T-helper 1 cell treated with Interleukin-12 subunit alpha and Interleukin-12 subunit beta and Interleukin-4 antibody, amounts not matched to agents 30 μg/mL and 1 μg/mL, for 36 hours (primary cell): Measurements from ENCODE around the gene FBN3.

ENCODE experiments used
- H3K27ac Mint-ChIP-seq: one replicate; pipeline ENCODE4 v1.8.0; 2021; ENCODE audit warnings: mild to moderate bottlenecking, mixed read lengths
- H3K27me3 Mint-ChIP-seq: one replicate; pipeline ENCODE4 v1.8.0; 2021; ENCODE audit warnings: low read depth, mixed read lengths
- H3K36me3 Mint-ChIP-seq: one replicate; pipeline ENCODE4 v1.8.0; 2021; ENCODE audit warnings: low read depth, mixed read lengths
- H3K4me1 Mint-ChIP-seq: one replicate; pipeline ENCODE4 v1.8.0; 2021; ENCODE audit warnings: low read depth, mixed read lengths
- H3K4me3 Mint-ChIP-seq: one replicate; pipeline ENCODE4 v1.8.0; 2021; ENCODE audit warnings: mild to moderate bottlenecking, moderate library complexity, mixed read lengths
- H3K9me3 Mint-ChIP-seq: one replicate; pipeline ENCODE4 v1.8.0; 2021; ENCODE audit warnings: mixed read lengths

FBN3 gene

GRCh38 chr19:8081569-8082550 is 67.5 kb downstream of the FBN3 start:
- Mint-ChIP-seq H3K9me3 (no peaks in the 10 kb centered on the region), H3K27ac (no peak overlapping the region), H3K4me3 (no peak overlapping the region), H3K4me1 (peaks cover 2% of the 10 kb centered on the region), H3K27me3 (peaks cover 3% of the 10 kb centered on the region), H3K36me3 (no peaks in the 10 kb centered on the region)

GRCh38 chr19:8080832-8081231 is 68.6 kb downstream of the FBN3 start:
- H3K27me3 Mint-ChIP-seq: peaks cover 3% of the 10 kb centered on the region
- peaks cover 2% of the 10 kb centered on the region for H3K4me1 Mint-ChIP-seq
- H3K9me3 Mint-ChIP-seq: no peaks in the 10 kb centered on the region
- no peak overlapping the region for H3K27ac Mint-ChIP-seq
- no peaks in the 10 kb centered on the region for H3K36me3 Mint-ChIP-seq
- H3K4me3 Mint-ChIP-seq: no peak overlapping the region

- no peaks in the 10 kb centered on the region for H3K9me3 Mint-ChIP-seq
- peaks cover 2% of the 10 kb centered on the region for H3K4me1 Mint-ChIP-seq
- no peaks in the 10 kb centered on the region for H3K36me3 Mint-ChIP-seq
- peaks cover 3% of the 10 kb centered on the region for H3K27me3 Mint-ChIP-seq
- no peak overlapping the region for H3K27ac Mint-ChIP-seq
- no peak overlapping the region for H3K4me3 Mint-ChIP-seq
These were observed 69.4 kb downstream of the FBN3 start for GRCh38 chr19:8079988-8080387.

DNA sequence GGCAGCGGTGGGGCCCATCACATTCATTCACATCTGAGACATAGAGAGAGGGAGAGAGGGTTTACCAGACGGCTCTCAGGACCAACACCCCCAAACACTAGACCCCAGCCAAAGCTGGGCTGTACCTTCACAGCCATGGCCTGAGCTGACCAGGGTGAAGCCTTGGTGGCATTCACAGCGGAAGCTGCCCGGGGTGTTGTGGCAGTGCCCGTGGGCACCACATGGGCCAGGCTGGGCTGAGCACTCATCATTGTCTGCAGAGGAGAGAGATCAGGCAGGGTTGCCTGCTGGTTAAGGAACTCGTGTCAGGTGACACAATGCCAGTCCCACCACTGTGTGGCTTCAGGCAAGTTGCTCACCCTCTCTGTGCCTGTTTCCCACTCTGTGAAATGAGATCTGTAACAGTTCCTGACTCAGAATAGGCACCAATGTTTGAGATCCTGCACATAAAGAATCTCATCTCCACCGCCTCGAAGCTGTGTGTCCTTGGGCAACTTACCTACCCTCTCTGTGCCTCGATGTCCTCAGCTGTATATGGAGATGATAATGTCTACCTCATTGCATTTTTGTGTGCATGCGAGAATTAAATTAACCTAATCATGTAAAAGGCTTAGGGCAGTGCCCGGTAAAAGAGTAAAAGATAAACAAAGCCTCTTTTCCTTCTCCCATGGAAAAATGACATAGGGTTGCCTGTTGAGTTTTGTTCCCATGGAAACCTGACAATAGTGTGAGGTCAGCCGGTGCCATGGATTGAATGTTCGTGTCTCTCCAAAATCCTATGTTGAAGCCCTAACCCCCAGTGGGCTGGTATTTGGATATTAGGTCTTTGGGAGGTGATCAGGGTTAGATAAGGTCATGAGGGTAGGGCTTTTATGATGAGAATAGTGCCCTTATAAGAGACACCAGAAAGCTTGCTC is 74.0 kb downstream of the FBN3 start:
- Mint-ChIP-seq H3K4me1 (no peaks in the 10 kb centered on the region), H3K9me3 (peaks cover 10% of the 10 kb centered on the region), H3K4me3 (no peak overlapping the region), H3K27me3 (peaks cover 3% of the 10 kb centered on the region), H3K27ac (no peak overlapping the region), H3K36me3 (no peaks in the 10 kb centered on the region)

DNA sequence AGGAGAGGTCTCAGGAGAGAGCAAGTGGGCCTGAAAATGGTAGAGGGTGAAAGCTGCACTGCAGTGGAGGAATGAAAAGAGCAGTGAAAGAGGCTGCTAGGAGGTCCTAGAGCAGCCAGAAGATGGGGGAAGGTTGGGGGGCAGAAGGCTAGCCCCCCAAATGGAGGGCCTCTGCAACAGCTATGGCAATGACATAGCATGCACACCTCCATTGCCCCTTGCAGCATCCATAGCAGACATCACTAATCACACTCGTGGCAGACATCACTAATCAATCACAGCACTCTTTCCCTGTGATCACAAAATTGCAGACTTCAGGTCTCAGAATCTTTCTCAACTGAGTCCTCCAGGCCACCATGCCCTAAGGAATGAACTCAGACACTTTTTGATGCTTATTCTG is 74.9 kb downstream of the FBN3 start:
- peaks cover 19% of the 10 kb centered on the region for H3K9me3 Mint-ChIP-seq
- no peak overlapping the region for H3K4me3 Mint-ChIP-seq
- H3K36me3 Mint-ChIP-seq: no peaks in the 10 kb centered on the region
- H3K27me3 Mint-ChIP-seq: peaks cover 2% of the 10 kb centered on the region
- no peak overlapping the region for H3K27ac Mint-ChIP-seq
- H3K4me1 Mint-ChIP-seq: no peaks in the 10 kb centered on the region

- H3K27me3 Mint-ChIP-seq: no peaks in the 10 kb centered on the region
- H3K27ac Mint-ChIP-seq: no peak overlapping the region
- no peaks in the 10 kb centered on the region for H3K36me3 Mint-ChIP-seq
- peaks cover 27% of the 10 kb centered on the region for H3K9me3 Mint-ChIP-seq
- H3K4me3 Mint-ChIP-seq: no peak overlapping the region
- H3K4me1 Mint-ChIP-seq: no peaks in the 10 kb centered on the region
These were observed 77.5 kb downstream of the FBN3 start for GRCh38 chr19:8071912-8072311.

DNA sequence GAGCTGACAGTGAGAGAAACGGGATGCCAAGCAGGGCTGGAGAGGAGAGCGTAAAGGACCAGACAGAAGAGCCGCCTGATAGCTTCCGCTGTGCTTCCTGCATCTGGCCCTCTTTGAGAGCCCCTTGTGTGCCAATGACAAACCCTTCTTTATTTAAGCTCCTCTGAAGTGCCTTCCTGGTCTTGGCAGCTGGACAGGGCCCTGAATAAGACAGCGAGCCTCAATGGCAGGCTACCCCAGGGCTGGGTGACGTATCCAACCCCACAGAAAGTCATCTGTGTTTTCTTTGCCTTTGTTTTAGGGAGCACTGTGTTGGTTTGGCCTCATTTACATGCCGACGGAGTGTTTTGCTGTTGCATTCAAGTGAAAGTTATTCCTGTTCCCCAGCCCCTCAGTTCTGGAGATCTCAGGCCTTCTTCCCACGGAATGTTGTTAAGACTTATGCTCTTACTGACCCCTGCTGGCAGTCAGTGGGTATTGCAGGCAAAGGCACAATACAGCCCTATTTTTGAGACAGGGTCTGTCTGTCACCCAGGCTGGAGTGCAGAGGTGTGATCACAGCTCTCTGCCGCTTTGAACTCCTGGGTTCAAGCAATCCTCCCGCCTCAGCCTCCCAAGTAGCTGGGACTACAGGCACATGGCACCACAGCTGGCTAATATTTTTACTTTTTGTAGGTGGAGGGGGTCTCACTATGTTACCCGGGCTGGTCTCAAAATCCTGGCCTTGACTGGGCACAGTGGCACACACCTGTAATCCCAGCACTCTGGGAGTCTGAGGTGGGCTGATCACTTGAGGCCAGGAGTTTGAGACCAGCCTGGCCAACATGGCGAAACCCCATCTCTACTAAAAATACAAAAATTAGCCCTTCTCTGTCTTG is 80.1 kb downstream of the FBN3 start:
- Mint-ChIP-seq H3K27me3 (no peaks in the 10 kb centered on the region), H3K36me3 (no peaks in the 10 kb centered on the region), H3K4me3 (no peak overlapping the region), H3K4me1 (no peaks in the 10 kb centered on the region), H3K27ac (no peak overlapping the region), H3K9me3 (peaks cover 24% of the 10 kb centered on the region)

DNA sequence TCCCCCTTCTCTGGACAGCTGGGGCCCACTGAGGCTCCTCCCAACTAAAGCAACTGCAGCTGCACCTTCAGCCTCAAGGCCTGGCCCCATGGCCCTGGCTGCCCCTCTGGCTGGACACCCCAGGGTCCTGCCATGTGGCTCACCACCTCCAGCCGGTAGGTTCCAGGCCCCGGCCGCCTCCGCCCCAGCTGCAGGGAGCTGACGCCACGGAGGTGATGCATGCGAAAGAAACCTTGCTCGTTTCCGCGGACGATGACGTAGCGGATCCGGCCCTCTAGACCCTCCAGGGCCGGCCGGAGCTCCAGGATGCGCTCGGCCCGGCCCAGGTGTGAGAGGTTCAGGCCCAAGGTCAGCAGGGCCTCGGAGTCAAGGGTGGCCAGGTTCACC is 83.5 kb downstream of the FBN3 start:
- Mint-ChIP-seq H3K27ac (no peak overlapping the region), H3K27me3 (no peaks in the 10 kb centered on the region), H3K4me3 (no peak overlapping the region), H3K36me3 (no peaks in the 10 kb centered on the region), H3K9me3 (peaks cover 19% of the 10 kb centered on the region), H3K4me1 (no peaks in the 10 kb centered on the region)

GRCh38 chr19:8064911-8065874 is 84.2 kb downstream of the FBN3 start:
- Mint-ChIP-seq H3K9me3 (peaks cover 14% of the 10 kb centered on the region), H3K27me3 (no peaks in the 10 kb centered on the region), H3K4me3 (no peak overlapping the region), H3K4me1 (no peaks in the 10 kb centered on the region), H3K36me3 (no peaks in the 10 kb centered on the region), H3K27ac (no peak overlapping the region)

GRCh38 chr19:8057545-8058270 is 91.7 kb downstream of the FBN3 start:
- H3K4me1 Mint-ChIP-seq: no peaks in the 10 kb centered on the region
- H3K36me3 Mint-ChIP-seq: no peaks in the 10 kb centered on the region
- no peaks in the 10 kb centered on the region for H3K27me3 Mint-ChIP-seq
- H3K27ac Mint-ChIP-seq: no peak overlapping the region
- H3K9me3 Mint-ChIP-seq: no peaks in the 10 kb centered on the region
- no peak overlapping the region for H3K4me3 Mint-ChIP-seq

DNA sequence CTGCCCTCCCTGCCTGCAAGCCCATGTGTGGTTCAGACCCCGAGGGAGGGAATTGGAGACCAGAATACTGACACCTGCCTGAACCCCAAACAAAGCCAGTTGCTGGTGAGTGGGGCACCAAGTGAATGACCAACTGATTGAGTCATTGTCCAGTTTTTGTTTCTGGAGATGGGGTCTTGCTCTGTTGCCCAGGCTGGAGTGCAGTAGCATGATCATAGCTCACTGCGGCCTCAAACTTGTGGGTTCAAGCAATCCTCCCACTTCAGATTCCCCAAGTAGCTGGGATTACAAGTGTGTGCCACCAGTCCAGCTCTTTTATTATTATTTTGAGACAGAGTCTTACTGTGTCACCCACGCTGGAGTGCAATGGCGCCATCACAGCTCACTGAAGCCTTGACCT is 92.9 kb downstream of the FBN3 start:
- peaks cover 5% of the 10 kb centered on the region for H3K4me1 Mint-ChIP-seq
- H3K27ac Mint-ChIP-seq: no peak overlapping the region
- no peaks in the 10 kb centered on the region for H3K36me3 Mint-ChIP-seq
- no peaks in the 10 kb centered on the region for H3K9me3 Mint-ChIP-seq
- H3K4me3 Mint-ChIP-seq: no peak overlapping the region
- no peaks in the 10 kb centered on the region for H3K27me3 Mint-ChIP-seq

GRCh38 chr19:8054169-8054568 is 95.2 kb downstream of the FBN3 start:
- H3K27ac Mint-ChIP-seq: no peak overlapping the region
- H3K4me1 Mint-ChIP-seq: peaks cover 5% of the 10 kb centered on the region

DNA sequence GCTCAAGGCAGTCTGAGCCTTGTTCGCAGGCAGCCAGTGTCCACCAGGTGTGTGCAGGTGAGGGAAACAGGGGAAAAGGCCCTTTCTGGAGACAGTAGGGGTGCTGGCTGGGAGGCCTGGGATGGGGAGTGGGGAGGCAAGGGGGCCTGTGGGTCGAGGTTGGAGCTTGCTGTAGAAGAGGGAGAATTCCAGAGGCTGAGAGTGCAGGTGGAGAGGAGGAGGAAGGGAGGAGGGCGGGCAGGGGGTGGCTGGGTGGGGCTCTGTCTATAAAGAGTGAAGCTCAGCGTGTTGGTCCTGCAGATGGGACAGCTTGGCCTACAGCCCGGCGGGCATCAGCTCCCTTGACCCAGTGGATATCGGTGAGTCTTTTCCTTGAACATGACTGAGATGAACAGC is 96.9 kb downstream of the FBN3 start, which contains the start of gene CCL25:
CCL25 (plus strand) TSS at position 297 of the 396 bp plus-strand sequence. CDS start 290 bp downstream, outside the sequence.
- Mint-ChIP-seq H3K27me3 (peaks cover 4% of the 10 kb centered on the region), H3K27ac (peak within 1 kb of the TSS; percentile 80), H3K36me3 (no peaks in the 10 kb centered on the region), H3K4me3 (peak within 1 kb of the TSS; percentile 25), H3K9me3 (no peaks in the 10 kb centered on the region), H3K4me1 (peaks cover 5% of the 10 kb centered on the region)

More at GRCh38 chr19:8054169-8054568, 95.2 kb downstream of the FBN3 start:
- H3K36me3 Mint-ChIP-seq: no peaks in the 10 kb centered on the region
- H3K9me3 Mint-ChIP-seq: no peaks in the 10 kb centered on the region
- peaks cover 4% of the 10 kb centered on the region for H3K27me3 Mint-ChIP-seq
- H3K4me3 Mint-ChIP-seq: no peak overlapping the region
